Ishikawa (cell line): ENCODE measurements around the gene PPA1.
A peak's percentile ranks its signal among the peaks of the same experiment; 100 is the strongest.

Experiments
- CEBPB ChIP-seq: IDR thresholded peaks from 2 replicates; pipeline ENCODE4 v1.6.1; 2012
- CREB1 ChIP-seq: IDR thresholded peaks from 2 replicates; pipeline ENCODE4 v1.6.1; 2012; ENCODE audit warnings: low read depth
- EGR1 ChIP-seq: IDR thresholded peaks from 2 replicates; pipeline ENCODE4 v1.6.1; 2012
- EP300 ChIP-seq: IDR thresholded peaks from 2 replicates; pipeline ENCODE4 v1.6.1; 2012; ENCODE audit warnings: borderline replicate concordance
- FOXM1 ChIP-seq: IDR thresholded peaks from 2 replicates; pipeline ENCODE4 v1.6.1; 2012; ENCODE audit warnings: low read depth, borderline replicate concordance
- MAX ChIP-seq: IDR thresholded peaks from 2 replicates; pipeline ENCODE4 v1.6.1; 2012
- NFIC ChIP-seq: IDR thresholded peaks from 2 replicates; pipeline ENCODE4 v1.6.1; 2012
- RAD21 ChIP-seq: IDR thresholded peaks from 2 replicates; pipeline ENCODE4 v1.6.1; 2012; ENCODE audit warnings: low read depth
- REST ChIP-seq: IDR thresholded peaks from 2 replicates; pipeline ENCODE4 v1.6.1; 2012; ENCODE audit warnings: low read depth, mild to moderate bottlenecking
- TAF1 ChIP-seq: IDR thresholded peaks from 2 replicates; pipeline ENCODE4 v1.6.1; 2012; ENCODE audit warnings: low read depth, mild to moderate bottlenecking
- TCF12 ChIP-seq: IDR thresholded peaks from 2 replicates; pipeline ENCODE4 v1.6.1; 2012; ENCODE audit warnings: low read depth
- TEAD4 ChIP-seq: IDR thresholded peaks from 2 replicates; pipeline ENCODE4 v1.6.1; 2012
- USF1 ChIP-seq: IDR thresholded peaks from 2 replicates; pipeline ENCODE4 v1.6.1; 2012
- YY1 ChIP-seq: IDR thresholded peaks from 2 replicates; pipeline ENCODE4 v1.6.1; 2012; ENCODE audit warnings: low read depth
- ZBTB7A ChIP-seq: IDR thresholded peaks from 2 replicates; pipeline ENCODE4 v1.6.1; 2012; ENCODE audit warnings: low read depth

Gene PPA1

GRCh38 chr10:70274643-70275042, 41.4 kb upstream of the PPA1 start:
- no peak for TF ChIP-seq USF1
- TF ChIP-seq CEBPB: no peak
- no peak for TF ChIP-seq MAX

DNA sequence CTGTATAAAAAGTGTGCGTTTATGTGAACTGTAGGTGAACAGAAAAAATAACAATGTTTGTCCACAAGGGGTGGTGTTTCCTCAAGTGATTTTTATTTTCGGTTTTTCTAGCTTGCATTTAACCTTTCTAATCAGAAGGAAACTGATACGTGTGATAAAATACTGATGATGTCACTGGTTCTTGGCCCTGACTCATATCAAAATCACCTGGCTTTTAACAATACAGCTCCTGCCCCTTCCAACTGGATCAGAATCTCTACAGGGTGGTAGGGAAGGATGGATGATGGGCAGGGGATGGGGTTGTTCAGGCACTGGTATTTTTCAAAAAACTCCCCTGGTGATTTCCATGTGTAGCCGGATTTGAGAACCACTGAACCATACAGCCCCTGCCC, 39.7 kb upstream of the PPA1 start:
- no peak for TF ChIP-seq TAF1
- peak; percentile 37 for TF ChIP-seq RAD21

GRCh38 chr10:70271996-70272924, 39.0 kb upstream of the PPA1 start:
- TF ChIP-seq FOXM1: no peak
- TF ChIP-seq CREB1: no peak
- no peak for TF ChIP-seq TAF1
- TF ChIP-seq USF1: peak; percentile 34; the same call in 1 of the 2 replicates

DNA sequence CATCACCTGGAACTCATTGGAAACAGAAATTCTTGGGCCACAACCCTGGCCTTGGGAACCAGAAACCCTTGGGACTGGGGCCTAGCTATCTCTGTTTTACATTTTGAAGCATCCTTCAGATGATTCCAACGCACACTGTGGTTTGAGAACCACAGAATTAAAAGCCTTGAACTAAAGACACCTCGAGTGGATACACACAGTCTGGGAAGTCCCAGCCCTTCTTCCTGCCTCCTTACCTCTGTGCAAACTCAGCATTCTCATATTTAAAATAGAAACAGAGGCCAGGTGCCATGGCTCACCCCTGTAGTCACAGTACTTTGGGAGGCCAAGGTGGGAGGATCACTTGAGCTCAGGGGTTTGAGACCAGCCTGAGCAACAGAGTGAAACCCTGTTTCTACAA, 37.7 kb upstream of the PPA1 start:
- no peak for TF ChIP-seq TEAD4

DNA sequence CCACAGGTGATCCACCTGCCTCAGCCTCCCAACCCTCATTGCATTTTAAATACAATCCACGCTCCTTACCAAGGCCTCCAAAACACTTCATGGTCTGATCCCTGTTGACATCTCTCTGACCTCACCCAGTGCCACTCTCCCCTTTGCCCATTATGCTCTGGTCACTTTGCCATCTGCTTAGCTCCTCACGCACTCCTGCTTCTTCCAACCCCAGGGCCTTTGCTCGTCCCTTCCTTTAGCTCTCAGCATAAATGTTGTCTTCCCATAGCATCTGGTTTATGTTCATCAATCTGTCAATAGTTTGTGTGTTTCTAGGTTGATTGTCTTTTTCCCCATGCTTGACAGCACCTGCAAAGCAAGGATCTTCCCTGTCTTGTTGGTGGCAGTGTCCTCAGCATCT, 36.5 kb upstream of the PPA1 start:
- TF ChIP-seq RAD21: no peak
- TF ChIP-seq MAX: no peak
- TF ChIP-seq TCF12: no peak
- no peak for TF ChIP-seq TAF1
- no peak for TF ChIP-seq EGR1
- no peak for TF ChIP-seq NFIC
- TF ChIP-seq CEBPB: no peak
- TF ChIP-seq REST: no peak
- no peak for TF ChIP-seq CREB1
- no peak for TF ChIP-seq EP300

GRCh38 chr10:70268376-70268775, 35.1 kb upstream of the PPA1 start:
- TF ChIP-seq TAF1 (no peak), CREB1 (no peak), ZBTB7A (no peak), EP300 (no peak), RAD21 (no peak), REST (no peak), MAX (no peak), TEAD4 (no peak), TCF12 (no peak), FOXM1 (no peak), YY1 (no peak), CEBPB (no peak), USF1 (no peak), NFIC (no peak), EGR1 (no peak)
